DMS 273 treated with DMSO at 0.1 percent for 48 hours (cell line): Measurements from ENCODE around the gene EFCAB12.

Source experiments
- DNase-seq: peaks from one replicate; lab custom pipeline; 2025; lab: John Stamatoyannopoulos, UW

The EFCAB12 gene

GRCh38 chr3:129428376-129429079, at the start of gene EFCAB12:
Gene EFCAB12, minus strand, starts transcription at chr3:129428636. Its CDS starts 148 bp downstream, at chr3:129428488.
- peak; percentile 91 for DNase-seq

- no peak for DNase-seq
Measured at GRCh38 chr3:129476586-129476985, 48.1 kb upstream of the EFCAB12 start.

DNA sequence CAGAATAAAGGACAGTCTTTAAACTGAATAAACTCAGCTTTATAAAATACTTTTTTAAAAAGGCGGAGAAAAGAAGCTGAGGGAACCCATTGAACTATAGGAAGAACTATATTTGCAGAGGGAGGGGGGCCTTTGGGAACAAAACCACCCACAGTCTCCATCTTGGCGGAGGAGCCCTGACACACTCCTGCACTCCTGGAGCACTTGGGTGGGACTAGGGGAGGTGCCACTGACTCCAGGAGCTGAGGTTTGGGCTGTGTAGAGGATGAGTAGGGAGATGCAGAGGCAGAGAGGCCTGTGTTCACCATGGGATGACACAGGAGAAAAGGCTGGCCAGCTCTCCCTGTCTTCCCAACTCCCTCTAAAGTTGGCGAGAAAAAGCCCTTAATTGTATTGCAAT, 47.4 kb upstream of the EFCAB12 start:
- DNase-seq: no peak

- no peak for DNase-seq
Measured at GRCh38 chr3:129474984-129475804, 46.8 kb upstream of the EFCAB12 start.

DNA sequence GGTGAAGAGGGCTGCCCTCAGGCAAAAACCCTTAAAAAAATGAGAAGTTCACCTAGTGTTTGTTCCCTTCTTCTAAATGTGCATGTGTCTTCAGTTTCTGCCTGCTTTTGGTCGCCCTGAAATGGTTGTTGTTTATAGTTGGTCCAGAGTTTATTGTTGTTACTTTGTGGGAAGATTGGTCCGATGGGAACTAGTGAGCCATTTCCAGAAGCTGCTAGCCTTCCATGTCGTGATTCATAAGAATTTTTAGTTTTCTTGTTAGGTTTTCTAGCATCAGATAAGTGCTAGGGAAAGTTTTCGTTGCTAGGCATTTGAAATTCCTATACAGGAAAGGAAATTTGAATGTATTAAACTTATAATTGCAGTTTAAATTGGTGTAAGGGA, 45.3 kb upstream of the EFCAB12 start:
- no peak for DNase-seq

DNA sequence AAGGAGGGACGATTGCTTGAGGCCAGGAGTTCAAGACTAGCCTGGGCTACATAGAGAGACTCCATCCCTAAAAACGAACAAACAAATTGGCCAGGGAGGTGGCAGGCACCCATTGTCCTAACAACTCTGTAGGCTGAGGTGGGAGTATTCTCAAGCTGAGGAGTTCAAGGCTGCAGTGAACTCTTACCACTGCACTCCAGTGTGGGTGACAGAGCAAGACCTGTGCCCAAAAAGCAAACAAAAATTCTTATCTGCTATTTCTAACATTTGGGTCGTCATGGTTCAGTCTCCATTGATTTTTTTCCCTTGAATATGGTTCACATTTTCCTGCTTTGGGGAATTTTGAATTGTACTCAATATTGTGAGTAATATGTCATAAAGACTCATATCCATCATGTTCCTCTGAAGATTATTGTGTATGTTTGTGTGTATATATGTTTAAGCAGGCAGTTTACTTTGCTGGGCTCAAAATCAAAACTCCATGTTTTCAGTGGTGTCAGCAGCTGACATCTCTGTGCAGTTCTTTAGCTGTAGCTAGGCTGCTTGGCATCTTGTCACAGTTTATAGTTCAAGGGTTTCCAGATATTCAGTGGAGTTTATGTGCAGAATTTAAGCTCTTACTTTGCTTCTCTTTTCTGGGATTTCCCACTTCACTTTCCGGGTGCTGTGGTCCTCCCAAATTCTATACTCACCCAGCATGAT, 44.8 kb upstream of the EFCAB12 start:
- DNase-seq: no peak

DNA sequence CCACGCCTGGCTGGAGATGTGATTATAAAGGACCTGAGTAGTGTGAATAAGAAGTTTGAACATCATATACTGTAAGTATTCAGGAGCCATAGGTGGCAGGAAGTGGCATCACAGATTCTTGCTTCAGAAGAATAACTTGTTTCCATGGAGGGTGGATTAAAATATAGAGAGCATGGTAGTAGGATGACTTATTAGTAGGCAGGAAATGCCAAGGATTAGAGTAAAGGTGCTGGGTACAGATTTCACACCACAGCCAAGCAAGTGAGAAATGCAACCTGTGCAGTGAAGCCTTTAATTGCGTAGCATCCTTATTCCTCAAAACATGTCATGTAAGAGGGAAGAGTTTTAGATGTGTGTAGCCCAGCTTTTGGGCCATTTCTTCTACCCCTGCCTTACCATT, 42.4 kb upstream of the EFCAB12 start:
- DNase-seq: no peak

GRCh38 chr3:129469026-129469425, 40.6 kb upstream of the EFCAB12 start:
- no peak for DNase-seq

- no peak for DNase-seq
Measured at GRCh38 chr3:129467932-129468331, 39.5 kb upstream of the EFCAB12 start.

- DNase-seq: no peak
Measured at GRCh38 chr3:129463716-129464115, 35.3 kb upstream of the EFCAB12 start.

DNA sequence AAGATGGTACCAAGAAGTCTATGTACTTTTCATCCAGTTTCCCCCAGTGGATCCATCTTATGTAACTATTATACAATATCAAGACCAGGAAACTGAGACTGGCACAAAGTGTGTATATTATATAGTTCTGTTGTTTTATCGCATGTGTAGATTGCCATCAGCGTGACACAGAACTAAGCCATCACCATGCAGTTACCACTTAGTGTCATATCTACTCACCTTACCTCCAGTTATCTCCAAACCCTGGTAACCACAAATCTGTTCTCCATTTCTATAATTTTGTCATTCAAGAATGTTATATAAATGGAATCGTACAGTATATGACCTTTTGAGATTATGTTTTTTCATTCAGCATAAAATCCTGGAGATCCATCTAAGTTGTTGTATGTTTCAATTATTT, 34.7 kb upstream of the EFCAB12 start:
- DNase-seq: no peak

- DNase-seq: no peak
Measured at GRCh38 chr3:129462361-129462968, 34.0 kb upstream of the EFCAB12 start.

- DNase-seq: no peak
Measured at GRCh38 chr3:129461461-129462146, 33.2 kb upstream of the EFCAB12 start.

DNA sequence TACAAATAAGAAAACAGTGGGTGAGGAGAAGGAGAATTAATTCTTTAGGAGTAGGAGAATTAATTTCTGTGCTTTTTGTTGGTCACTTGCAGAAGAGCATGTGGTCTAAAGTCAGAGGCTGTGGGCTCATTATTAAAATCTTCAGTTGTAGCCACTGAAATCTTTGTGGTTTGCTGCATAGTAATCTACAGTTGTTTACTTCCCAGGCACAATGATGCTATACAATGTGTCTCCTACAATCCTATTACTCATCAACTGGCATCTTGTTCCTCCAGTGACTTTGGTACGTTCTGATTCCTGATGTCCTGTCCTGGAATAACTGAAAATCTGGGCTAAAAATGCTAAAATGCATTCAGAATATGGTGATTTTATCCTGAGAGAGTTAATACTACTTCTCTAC, 32.6 kb upstream of the EFCAB12 start:
- DNase-seq: no peak

- DNase-seq: no peak
Measured at GRCh38 chr3:129460572-129460971, 32.1 kb upstream of the EFCAB12 start.

- no peak for DNase-seq
Measured at GRCh38 chr3:129460155-129460554, 31.7 kb upstream of the EFCAB12 start.

- DNase-seq: no peak
Measured at GRCh38 chr3:129453732-129454131, 25.3 kb upstream of the EFCAB12 start.

DNA sequence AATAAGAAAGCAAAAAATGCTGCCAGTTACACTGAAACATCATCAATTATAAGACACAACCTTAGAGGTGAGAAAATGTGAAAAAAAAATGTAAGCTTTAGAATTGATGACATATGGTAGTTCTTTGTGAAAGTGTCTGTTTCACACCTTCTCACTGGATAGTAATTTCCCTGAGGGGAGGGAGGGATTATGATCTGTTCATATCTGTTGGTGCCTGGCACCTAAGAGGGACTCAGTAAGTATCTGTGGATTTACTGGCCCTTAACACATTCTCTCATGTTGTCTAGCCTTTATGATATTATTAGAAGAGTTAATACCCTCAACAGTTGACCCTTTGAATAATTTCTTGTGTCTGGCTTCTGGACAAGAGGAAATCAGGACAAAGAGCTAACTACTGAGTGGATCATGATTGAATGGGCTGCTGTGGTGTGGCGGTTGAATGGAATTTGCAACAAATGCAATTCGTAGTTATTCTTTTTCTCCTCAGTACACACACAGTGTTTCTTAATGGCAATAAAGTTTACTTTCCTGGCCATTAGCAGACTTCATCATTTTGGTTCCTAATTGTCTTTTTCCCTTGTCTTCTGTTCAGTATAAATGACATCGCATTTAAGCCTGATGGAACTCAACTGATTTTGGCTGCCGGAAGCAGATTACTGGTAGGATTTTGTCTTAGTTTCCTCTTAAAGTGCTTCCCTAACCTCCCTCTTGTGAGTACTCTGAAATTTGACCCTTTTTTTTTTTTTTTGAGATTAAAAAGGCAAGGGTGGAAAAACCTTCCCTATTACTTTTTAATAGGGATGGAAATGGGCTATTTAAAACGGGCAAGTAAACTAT, 21.1 kb upstream of the EFCAB12 start:
- DNase-seq: no peak

DNA sequence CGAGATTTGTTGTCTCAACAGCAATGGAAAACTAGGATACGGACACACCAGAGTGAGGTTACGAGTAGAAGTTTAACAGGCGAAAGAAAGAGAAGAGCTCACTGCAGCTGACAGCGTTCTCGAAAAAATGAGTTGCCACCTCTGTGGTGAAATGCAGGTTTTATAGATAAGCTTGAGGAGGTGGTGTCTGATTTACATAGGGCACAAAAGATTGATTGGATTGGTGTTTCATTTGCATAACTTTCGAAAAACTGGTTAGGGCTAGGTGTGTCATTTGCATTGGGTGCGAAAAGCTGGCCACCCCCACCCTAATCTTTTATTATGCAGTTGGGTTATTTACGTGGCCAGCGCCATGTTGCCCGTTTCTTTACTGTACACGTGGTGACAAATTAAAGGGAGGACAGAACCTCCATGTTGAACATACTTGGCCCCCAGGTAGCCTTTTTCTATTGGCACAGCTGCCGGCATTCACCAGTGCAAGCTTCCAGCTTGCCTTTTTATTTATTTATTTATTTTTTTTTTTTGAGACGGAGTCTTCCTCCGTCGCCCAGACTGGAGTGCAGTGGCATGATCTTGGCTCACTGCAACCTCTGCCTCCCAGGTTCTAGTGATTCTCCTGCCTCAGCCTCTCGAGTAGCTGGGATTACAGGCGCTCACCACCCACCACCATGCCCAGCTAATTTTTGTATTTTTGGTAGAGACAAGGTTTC, 19.9 kb upstream of the EFCAB12 start:
- DNase-seq: no peak

- DNase-seq: no peak
Measured at GRCh38 chr3:129446926-129447325, 18.5 kb upstream of the EFCAB12 start.
